Loucy (cell line): ENCODE results near the gene LMBR1.

Experiments
- CTCF ChIP-seq: fragments of 200-600 bp; sonication (generic); conservative IDR thresholded peaks from 2 replicates; pipeline ENCODE4 v1.5.1; 2014; ENCODE audit warnings: mild to moderate bottlenecking, antibody characterized with exemption, low read length
- EZH2phosphoT487 ChIP-seq: fragments of 200-600 bp; IDR thresholded peaks from 2 replicates; pipeline ENCODE4 v1.6.1; 2018; ENCODE audit warnings: antibody characterized with exemption, mild to moderate bottlenecking, moderate library complexity, borderline replicate concordance

GRCh38 chr7:156841497-156841896, 51.5 kb downstream of the LMBR1 start:
- TF ChIP-seq EZH2phosphoT487 (no peak), CTCF (no peak)
